Measurements from ENCODE around the gene ZCWPW2. TPM values are rescaled to one million over a fixed set of nuclear protein-coding genes. Genes with fewer than 3 reads are reported as not detected.
A peak's percentile ranks its signal among the peaks of the same experiment; 100 is the strongest.

ZCWPW2 gene
- total RNA-seq, 2 experiments from 2014 or later = 0.25 to 0.48 TPM

DNA sequence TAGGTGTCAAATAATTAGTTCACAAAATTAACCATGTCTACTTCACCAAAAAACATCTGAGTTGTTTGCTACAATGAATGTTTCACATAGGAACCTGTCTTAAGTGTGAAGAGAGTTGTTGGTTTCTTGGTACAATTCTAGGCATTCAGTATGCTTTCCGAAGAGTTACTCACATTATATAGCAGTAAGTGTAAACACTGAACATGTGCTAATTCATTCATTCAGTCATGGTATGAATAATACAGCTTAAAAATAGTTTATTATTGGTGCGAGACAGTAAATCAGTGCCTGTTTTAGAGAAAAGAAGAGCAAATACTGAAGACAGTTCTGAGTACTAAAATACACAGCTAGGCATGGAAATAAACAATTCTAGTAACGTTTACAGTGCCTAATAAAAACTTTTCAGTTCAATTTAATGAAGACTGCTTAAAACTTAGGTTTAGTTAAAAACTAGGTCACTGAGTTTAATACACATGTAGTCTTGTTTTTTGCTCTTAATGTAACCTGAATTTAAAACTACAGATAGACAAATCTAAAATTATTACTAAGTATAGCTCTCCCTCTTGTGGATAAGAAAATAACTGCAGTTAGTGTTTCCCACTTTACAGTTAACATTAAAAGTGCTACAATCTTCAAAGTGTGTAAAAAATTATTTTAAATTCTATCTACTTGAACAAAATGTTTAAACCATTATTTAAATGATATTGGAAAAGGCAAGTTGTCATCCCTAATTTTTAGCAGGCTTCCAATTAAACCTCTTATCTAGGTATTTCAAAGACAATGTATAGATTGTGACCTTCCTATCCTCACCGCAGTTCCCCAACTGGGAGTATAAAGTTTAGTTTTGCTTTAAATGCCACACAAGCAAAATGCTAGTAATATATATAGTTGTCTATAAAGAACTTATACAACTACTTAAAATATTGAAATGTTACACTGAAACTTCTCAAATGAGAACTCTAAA is 20.1 kb upstream of the ZCWPW2 start:
- Mint-ChIP-seq H3K27ac (no peak overlapping the region), H3K4me3 (no peak overlapping the region), H3K4me1 (peaks cover 36% of the 10 kb centered on the region), H3K36me3 (ENCODE audit: low read depth) (peaks cover 39% of the 10 kb centered on the region), H3K9me3 (no peaks in the 10 kb centered on the region), H3K27me3 (no peaks in the 10 kb centered on the region)
- DNase-seq = no peak
- CTCF ChIA-PET = interaction anchor here (0.7 to 6.2 kb wide), 11 partner anchors 11 to 616 kb away, joined by 3 to 103 read pairs (median 8); partner anchors contain the start of genes AZI2, EOMES and ZCWPW2
- POLR2A ChIA-PET = interaction anchor here (1.6 to 3.6 kb wide), 5 partner anchors 16 to 616 kb away, joined by 6 to 38 read pairs (median 16); partner anchors contain the start of genes AZI2, CMC1, EOMES and ZCWPW2

DNA sequence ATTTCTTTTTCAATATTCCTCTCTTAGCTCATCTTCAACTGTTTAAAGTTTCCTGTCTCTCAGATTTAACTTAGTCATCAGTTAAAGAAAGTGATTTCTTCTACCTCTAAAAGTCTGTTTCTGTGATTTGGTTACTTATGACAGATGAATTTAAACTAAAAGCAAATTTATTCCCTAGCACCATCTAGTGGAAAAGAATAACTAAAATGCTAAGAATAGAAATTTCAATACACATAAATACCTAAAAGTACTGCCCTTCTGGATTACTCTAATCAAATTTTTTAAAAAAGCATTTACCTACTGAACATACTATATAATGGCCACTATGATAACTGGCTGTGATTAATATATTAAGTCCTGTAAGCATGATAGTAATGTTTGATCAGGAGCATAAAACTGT is 14.0 kb upstream of the ZCWPW2 start:
- no peak for DNase-seq
- peaks cover 6% of the 10 kb centered on the region for H3K4me1 Mint-ChIP-seq
- no peaks in the 10 kb centered on the region for H3K27me3 Mint-ChIP-seq
- no peak overlapping the region for H3K4me3 Mint-ChIP-seq
- H3K27ac Mint-ChIP-seq = no peak overlapping the region
- no peaks in the 10 kb centered on the region for H3K9me3 Mint-ChIP-seq
- ChIA-PET POLR2A (interaction anchor here (1.5 to 5.6 kb wide), 2 partner anchors 10 to 14 kb away, joined by 6 to 30 read pairs; partner anchors contain the start of genes AZI2 and ZCWPW2), CTCF (interaction anchor here (1.0 to 5.7 kb wide), 5 partner anchors 9 to 622 kb away, joined by 3 to 46 read pairs (median 16); partner anchors contain the start of genes AZI2, EOMES and ZCWPW2)
- H3K36me3 Mint-ChIP-seq (ENCODE audit: low read depth) = peaks cover 39% of the 10 kb centered on the region

DNA sequence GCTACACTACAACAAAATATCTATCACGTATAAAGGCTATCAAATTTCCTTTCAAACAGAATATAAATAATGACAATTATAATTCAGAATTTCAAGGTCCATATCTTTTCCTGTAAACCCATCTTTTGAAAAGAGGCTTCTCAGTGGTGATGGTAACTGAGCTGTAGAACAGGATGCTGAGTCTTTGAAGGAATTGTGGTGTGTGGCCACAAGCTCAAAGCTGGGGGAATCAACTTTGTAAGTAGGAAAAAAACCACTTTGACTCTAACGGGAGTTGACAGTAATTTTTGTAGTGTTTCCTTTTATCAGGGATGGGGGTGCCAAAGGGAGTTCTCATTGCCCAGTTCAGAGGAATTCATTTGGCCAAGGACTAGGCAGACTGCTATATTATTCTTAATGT is 13.3 kb upstream of the ZCWPW2 start:
- H3K27me3 Mint-ChIP-seq = no peaks in the 10 kb centered on the region
- POLR2A ChIA-PET = interaction anchor here (1.0 to 5.6 kb wide), 4 partner anchors 9 to 851 kb away, joined by 3 to 30 read pairs (median 4); partner anchors contain the start of genes AZI2, SLC4A7 and ZCWPW2
- H3K4me3 Mint-ChIP-seq = no peak overlapping the region
- H3K36me3 Mint-ChIP-seq (ENCODE audit: low read depth) = peaks cover 44% of the 10 kb centered on the region
- H3K27ac Mint-ChIP-seq = no peak overlapping the region
- H3K9me3 Mint-ChIP-seq = no peaks in the 10 kb centered on the region
- no peak for DNase-seq
- CTCF ChIA-PET = interaction anchor here (0.7 to 5.7 kb wide), 7 partner anchors 9 to 623 kb away, joined by 3 to 46 read pairs (median 8); partner anchors contain the start of genes AZI2, EOMES and ZCWPW2
- H3K4me1 Mint-ChIP-seq = peaks cover 6% of the 10 kb centered on the region

DNA sequence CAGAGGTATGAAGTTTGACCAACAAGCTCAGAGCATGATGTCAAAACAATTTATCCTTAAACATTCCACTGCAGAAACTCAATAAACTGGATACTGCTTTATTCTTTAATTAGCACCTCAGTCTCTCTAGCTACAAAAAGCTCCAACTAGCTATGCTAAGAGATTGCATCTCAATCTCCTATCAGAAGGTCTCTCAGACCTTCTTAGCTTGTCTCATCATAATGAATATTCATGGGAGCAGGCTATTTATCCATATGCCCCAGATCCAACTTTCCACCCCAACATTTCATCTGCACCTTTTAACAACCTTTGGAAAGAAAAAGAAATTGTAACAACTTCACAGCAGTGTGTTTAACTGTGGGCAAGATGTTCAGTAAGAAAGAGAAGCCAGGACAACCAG is 11.3 kb upstream of the ZCWPW2 start:
- Mint-ChIP-seq H3K4me3 (no peak overlapping the region), H3K27me3 (no peaks in the 10 kb centered on the region), H3K36me3 (ENCODE audit: low read depth) (peaks cover 34% of the 10 kb centered on the region), H3K4me1 (peaks cover 11% of the 10 kb centered on the region), H3K27ac (no peak overlapping the region), H3K9me3 (no peaks in the 10 kb centered on the region)
- ChIA-PET POLR2A (interaction anchor here (1.3 to 5.6 kb wide), 3 partner anchors 11 to 616 kb away, joined by 3 to 30 read pairs (median 4); partner anchors contain the start of genes AZI2, EOMES and ZCWPW2), CTCF (interaction anchor here (3.3 to 5.7 kb wide), 4 partner anchors 12 to 625 kb away, joined by 8 to 46 read pairs (median 18); partner anchors contain the start of genes AZI2, EOMES and ZCWPW2)
- DNase-seq = no peak

DNA sequence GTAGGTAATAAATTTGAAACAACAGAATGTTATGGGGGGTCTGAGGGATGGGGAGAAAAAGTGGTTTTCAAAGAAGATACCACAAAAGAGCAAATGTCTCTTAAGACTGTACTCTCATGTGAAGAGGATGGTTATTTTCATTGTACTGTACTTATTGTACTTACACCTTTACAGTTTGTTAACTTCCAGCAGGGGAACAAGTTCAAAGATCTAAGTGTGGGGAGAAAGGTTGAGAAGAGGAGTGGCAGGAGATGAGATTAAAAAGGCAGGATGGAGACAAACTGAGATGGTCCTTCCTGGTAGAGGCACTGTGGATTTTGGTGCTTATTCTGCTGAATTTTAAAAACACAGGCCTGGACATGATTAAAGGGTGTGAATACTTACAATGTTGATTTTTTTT is 5.4 kb upstream of the ZCWPW2 start:
- no peak overlapping the region for H3K27ac Mint-ChIP-seq

DNA sequence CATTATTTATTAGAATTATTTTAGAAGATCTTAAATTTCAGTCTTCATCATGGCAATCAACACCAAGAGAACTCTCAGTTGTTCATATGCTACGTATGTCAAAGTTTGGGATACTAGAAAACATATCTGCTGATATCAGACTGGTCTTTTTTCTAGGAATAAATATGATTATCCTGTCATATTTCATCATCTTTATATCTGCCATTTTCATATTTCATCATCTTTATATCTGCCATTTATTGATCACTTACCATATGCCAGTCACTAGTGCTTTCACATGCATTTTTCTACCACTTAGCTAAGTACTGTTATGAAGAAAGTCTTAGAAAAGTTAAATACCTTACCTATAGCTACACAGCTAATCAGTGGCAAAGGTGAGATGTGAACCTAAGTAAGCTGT is 2.8 kb upstream of the ZCWPW2 start:
- Mint-ChIP-seq H3K27ac (no peak overlapping the region), H3K27me3 (no peaks in the 10 kb centered on the region), H3K9me3 (no peaks in the 10 kb centered on the region), H3K4me1 (peaks cover 63% of the 10 kb centered on the region), H3K4me3 (no peak overlapping the region), H3K36me3 (ENCODE audit: low read depth) (peaks cover 41% of the 10 kb centered on the region)
- no peak for DNase-seq
- ChIA-PET CTCF (interaction anchor here (1.1 kb wide), 1 partner anchor 634 kb away, joined by 3 read pairs; no protein-coding TSS in a partner anchor), POLR2A (interaction anchor here (0.7 kb wide), 1 partner anchor 639 kb away, joined by 3 read pairs; no protein-coding TSS in a partner anchor)

More for the DNA sequence above, 5.4 kb upstream of the ZCWPW2 start:
- no peak overlapping the region for H3K4me3 Mint-ChIP-seq
- H3K9me3 Mint-ChIP-seq = no peaks in the 10 kb centered on the region
- H3K27me3 Mint-ChIP-seq = no peaks in the 10 kb centered on the region
- ChIA-PET CTCF (interaction anchor here (1.0 kb wide), 1 partner anchor 621 kb away, joined by 3 read pairs; the partner anchor contains the start of gene EOMES), POLR2A (interaction anchor here (2.2 kb wide), 1 partner anchor 8 kb away, joined by 6 read pairs; no protein-coding TSS in a partner anchor)
- peaks cover 36% of the 10 kb centered on the region for H3K36me3 Mint-ChIP-seq (ENCODE audit: low read depth)
- peaks cover 47% of the 10 kb centered on the region for H3K4me1 Mint-ChIP-seq
- DNase-seq = no peak

DNA sequence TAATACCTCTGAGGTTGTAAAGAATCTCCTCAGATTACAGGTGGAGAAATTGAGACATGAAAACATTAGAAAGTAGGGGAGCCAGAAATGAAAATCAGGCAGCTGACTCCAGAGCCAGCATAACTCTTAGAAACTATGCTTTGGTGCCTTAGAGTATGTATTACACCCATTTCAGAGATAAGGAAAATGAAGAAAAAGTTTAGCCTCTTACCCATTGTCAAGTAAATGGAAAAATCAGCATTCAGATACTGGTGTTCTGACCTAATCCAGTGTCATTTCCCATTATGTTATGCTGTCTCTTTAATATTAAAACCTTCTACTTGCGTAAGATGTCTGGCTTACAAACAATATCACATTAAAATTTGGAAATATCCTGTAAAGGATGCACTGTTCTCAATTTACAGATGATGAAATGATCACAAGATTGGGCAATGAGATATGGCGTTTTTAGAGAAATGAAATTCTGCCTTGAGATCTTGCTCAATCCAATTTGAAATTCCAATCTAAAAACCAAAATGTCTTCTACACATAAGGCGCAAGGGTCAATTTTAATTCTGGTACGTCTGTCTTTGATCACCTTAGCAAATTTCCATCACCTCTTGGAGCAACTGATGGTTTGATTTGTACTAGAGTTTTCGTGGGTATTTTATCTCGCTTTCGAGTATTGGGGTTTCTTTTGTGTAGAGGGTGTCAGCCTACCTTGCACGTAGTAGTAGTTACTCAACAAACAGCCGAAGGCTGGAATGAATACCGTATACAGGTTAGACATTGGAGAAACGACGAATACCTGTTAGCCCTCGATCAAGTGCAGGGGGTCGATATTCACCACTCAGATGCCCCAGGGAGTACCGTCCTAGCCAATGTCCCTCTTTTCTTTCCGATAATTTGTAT is 902 bp upstream of the ZCWPW2 start:
- ChIA-PET POLR2A (interaction anchor here (0.9 to 2.7 kb wide), 11 partner anchors 8 to 863 kb away, joined by 3 to 38 read pairs (median 9); partner anchors contain the start of genes CMC1 and SLC4A7), CTCF (interaction anchor here (1.0 to 3.7 kb wide), 5 partner anchors 8 to 635 kb away, joined by 3 to 32 read pairs (median 7); partner anchors contain the start of gene EOMES)
- peaks cover 45% of the 10 kb centered on the region for H3K36me3 Mint-ChIP-seq (ENCODE audit: low read depth)
- H3K27me3 Mint-ChIP-seq = no peaks in the 10 kb centered on the region
- peak overlapping the region; percentile 92 for H3K27ac Mint-ChIP-seq
- peaks cover 63% of the 10 kb centered on the region for H3K4me1 Mint-ChIP-seq
- DNase-seq = no peak
- H3K9me3 Mint-ChIP-seq = peaks cover 3% of the 10 kb centered on the region
- peak overlapping the region; percentile 89 for H3K4me3 Mint-ChIP-seq

DNA sequence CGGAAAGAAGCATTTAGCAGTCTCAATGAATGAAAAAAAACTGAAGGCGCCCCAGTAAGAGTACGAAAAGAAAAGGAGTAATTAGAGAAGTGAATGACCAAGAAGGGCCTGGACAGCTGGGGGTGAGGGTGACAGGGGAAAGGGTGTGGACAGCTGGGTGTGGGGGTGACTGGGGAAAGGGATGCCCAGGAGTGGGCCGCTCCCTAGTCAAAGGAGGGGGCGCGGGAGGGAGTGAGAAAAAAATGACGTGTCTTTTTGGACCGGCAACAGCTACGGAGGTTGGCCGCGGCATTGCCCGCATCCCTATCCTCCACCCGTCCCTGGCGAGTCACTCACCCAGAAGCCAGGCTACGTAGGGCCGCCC is 274 bp upstream of the ZCWPW2 start:
- Mint-ChIP-seq H3K27me3 (no peaks in the 10 kb centered on the region), H3K27ac (peak overlapping the region; percentile 92), H3K4me3 (peak overlapping the region; percentile 89), H3K9me3 (peaks cover 3% of the 10 kb centered on the region), H3K4me1 (peaks cover 57% of the 10 kb centered on the region), H3K36me3 (ENCODE audit: low read depth) (peaks cover 41% of the 10 kb centered on the region)
- ChIA-PET CTCF (interaction anchor here (1.0 to 3.7 kb wide), 7 partner anchors 9 to 636 kb away, joined by 3 to 32 read pairs (median 7); partner anchors contain the start of gene EOMES), POLR2A (interaction anchor here (0.9 to 2.7 kb wide), 15 partner anchors 9 to 864 kb away, joined by 3 to 38 read pairs (median 5); partner anchors contain the start of genes CMC1, EOMES and SLC4A7)
- DNase-seq = no peak

DNA sequence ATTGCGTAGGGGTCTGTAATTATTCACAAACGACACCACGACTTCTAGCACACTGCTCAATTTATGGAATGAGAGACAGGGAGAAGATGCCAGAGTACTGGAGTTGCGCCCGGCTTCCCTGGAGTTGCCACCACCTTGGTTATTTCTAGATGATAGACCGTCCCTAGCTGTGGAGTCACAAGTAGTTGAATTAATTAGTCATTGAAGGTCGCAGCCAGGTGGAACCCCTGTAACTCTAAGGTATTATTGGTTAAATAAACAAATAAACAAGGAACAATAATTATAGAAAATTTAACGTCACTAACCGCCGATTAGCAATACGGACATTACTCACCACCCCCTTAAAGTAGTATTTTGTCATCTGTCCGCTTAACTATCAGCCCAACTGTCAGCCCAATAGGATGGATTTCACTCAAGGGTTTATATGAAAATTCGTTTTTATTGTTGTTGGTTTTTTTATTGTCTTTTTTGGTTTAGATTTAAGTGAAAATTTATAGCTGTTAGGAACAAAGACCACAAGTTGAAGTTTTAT is 1.0 kb downstream of the ZCWPW2 start:
- no peak for DNase-seq
- Mint-ChIP-seq H3K4me1 (peaks cover 52% of the 10 kb centered on the region), H3K36me3 (ENCODE audit: low read depth) (peaks cover 48% of the 10 kb centered on the region), H3K27ac (peak overlapping the region; percentile 92), H3K4me3 (peak overlapping the region; percentile 89), H3K9me3 (peaks cover 11% of the 10 kb centered on the region), H3K27me3 (no peaks in the 10 kb centered on the region)
- POLR2A ChIA-PET = interaction anchor here (0.8 to 2.7 kb wide), 14 partner anchors 10 to 865 kb away, joined by 3 to 38 read pairs (median 5); partner anchors contain the start of genes CMC1 and SLC4A7
- CTCF ChIA-PET = interaction anchor here (1.0 to 3.7 kb wide), 7 partner anchors 14 to 668 kb away, joined by 3 to 32 read pairs (median 7); partner anchors contain the start of gene EOMES

DNA sequence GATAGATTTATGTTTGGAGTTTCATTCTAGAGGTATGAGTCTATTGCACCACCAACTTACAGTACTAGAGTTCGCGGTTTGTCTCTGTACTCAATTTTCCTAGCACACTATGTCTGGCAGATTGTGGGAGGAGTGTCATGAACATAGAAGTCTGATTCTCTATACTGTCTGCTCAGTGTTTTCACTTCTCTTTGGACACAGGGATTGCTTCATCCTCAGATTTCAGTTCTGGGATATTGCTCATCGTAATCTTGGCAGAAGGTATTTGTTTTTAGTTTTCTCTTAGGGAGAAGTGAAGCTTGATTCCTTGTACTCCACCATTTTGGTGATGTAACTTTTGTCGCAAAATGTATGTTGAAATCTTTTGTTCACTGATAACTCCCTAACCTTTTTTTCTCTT is 27.9 kb downstream of the ZCWPW2 start:
- H3K36me3 Mint-ChIP-seq (ENCODE audit: low read depth) = no peaks in the 10 kb centered on the region
- no peak for DNase-seq
- no peaks in the 10 kb centered on the region for H3K4me1 Mint-ChIP-seq
- H3K9me3 Mint-ChIP-seq = peaks cover 7% of the 10 kb centered on the region
- no peak overlapping the region for H3K4me3 Mint-ChIP-seq
- ChIA-PET POLR2A (no interaction called here), CTCF (no interaction called here)
- H3K27ac Mint-ChIP-seq = no peak overlapping the region
- peaks cover 2% of the 10 kb centered on the region for H3K27me3 Mint-ChIP-seq

DNA sequence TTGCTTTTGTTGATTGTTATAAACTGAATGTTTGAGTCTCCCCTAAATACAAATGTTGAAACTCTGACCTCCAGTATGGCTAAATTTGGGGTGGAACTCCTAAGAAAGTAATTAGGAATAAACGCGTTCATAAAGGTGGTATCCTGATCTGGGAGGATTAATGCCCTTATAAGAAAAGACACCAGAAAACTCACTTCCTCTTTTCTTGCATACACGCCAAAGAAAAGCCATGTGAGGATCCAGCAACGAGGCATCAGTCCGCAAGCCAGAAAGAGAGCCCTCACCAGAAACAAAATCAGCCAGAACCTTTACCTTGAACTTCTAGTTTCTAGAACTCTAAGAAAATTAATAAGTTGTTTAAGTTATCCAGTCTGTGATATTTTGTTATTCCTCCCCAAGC is 37.5 kb downstream of the ZCWPW2 start:
- H3K4me3 Mint-ChIP-seq = no peak overlapping the region
- H3K9me3 Mint-ChIP-seq = no peaks in the 10 kb centered on the region
- CTCF ChIA-PET = no interaction called here
- no peak for DNase-seq
- POLR2A ChIA-PET = no interaction called here
- no peaks in the 10 kb centered on the region for H3K4me1 Mint-ChIP-seq
- no peak overlapping the region for H3K27ac Mint-ChIP-seq
- H3K27me3 Mint-ChIP-seq = no peaks in the 10 kb centered on the region
- H3K36me3 Mint-ChIP-seq (ENCODE audit: low read depth) = no peaks in the 10 kb centered on the region
